NOMO-1 treated with DMSO at 0.1 percent for 48 hours (cell line): Measurements from ENCODE around the gene MPND.

Source experiments
- DNase-seq: peaks from one replicate; lab custom pipeline; 2025; ENCODE audit not compliant: unreplicated experiment; lab: John Stamatoyannopoulos, UW

MPND gene, protein sequence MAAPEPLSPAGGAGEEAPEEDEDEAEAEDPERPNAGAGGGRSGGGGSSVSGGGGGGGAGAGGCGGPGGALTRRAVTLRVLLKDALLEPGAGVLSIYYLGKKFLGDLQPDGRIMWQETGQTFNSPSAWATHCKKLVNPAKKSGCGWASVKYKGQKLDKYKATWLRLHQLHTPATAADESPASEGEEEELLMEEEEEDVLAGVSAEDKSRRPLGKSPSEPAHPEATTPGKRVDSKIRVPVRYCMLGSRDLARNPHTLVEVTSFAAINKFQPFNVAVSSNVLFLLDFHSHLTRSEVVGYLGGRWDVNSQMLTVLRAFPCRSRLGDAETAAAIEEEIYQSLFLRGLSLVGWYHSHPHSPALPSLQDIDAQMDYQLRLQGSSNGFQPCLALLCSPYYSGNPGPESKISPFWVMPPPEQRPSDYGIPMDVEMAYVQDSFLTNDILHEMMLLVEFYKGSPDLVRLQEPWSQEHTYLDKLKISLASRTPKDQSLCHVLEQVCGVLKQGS

DNA sequence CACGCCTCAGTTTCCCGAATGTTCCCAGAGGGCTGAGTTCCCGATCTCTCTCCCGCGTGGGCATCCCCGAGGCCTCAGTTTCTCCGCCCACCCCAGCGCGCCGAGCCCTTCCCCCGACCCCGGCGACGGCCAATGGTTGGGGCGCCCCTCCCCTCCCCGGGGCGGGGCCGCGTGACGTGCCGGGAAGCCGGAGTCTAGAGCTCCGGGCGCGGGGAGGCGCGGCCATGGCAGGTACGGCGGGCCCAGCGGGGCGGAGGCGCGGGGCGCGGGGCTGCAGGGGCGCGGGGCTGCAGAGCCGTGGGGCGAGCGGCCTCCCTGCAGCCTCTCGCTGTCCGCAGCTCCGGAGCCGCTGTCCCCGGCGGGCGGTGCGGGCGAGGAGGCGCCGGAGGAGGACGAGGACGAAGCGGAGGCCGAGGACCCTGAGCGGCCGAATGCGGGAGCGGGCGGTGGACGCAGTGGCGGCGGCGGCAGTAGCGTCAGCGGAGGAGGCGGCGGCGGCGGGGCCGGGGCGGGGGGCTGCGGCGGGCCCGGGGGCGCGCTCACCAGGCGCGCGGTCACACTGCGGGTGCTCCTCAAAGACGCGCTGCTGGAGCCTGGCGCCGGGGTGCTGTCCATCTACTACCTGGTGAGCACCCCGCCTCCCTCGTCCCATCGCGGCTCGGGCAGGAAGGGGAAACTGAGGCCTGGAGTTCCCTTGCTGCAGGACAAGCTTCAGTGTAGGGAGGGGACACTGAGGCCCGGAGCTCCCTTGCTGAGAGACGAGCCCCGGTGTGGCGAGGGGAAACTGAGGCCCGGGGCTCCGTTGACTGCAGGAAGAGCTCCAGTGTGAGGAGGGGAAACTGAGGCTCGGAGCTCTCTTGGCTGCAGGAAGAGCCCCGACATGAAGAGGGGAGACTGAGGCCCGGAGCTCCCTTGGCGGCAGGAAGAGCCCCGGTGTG is at the start of gene MPND:
Gene MPND (plus strand): TSS at position 193 of the 938 bp plus-strand sequence. CDS start 32 bp downstream, at position 225.
- DNase-seq, result peak; percentile 74

DNA sequence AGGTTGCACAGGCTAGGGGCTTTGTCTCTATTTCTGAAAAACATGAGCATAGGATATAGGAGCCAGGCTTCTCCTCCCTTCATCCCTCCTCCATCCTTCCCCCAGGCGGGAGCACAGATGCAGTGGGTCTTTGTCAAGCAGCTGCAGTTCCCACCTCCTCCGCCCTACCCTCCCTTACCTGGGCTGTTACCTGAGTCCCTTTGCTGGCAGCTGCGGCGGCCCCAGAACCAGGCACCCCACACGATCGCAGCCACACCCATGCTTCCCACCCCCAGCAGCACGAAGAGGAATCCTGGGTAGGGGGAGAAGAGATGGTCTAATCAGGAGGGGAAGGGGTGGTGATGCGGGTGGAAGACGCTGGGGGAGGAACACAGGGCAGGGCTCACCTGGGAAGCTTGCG is 49.0 kb upstream of the MPND start:
- DNase-seq, result no peak

- no peak for DNase-seq
Measured at GRCh38 chr19:4295972-4296771, 47.2 kb upstream of the MPND start.

GRCh38 chr19:4297901-4298809 is 45.2 kb upstream of the MPND start:
- DNase-seq, result no peak

- DNase-seq, result no peak
Measured at GRCh38 chr19:4298810-4299550, 44.4 kb upstream of the MPND start.

- DNase-seq, result no peak
Measured at GRCh38 chr19:4300589-4300988, 42.8 kb upstream of the MPND start.

GRCh38 chr19:4301590-4302242 is 41.6 kb upstream of the MPND start:
- no peak for DNase-seq

DNA sequence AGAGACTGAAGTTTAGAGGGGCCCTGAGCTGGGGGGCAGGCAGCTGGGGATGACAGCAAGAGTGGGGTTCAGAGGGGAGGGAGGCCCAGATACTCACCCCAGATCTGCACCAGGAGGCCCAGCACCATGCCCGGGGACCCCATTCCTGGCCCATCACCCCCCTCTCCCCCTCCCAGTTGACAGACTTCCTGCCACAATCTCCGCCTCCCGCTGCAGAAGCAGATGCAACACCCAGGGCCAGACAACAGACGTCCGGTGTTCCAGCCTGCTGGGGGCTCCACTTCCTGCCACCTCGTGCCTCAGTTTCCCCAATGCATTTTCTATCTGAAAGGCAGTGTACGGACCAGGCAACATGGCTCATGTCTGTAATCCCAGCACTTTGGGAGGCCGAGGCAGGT is 41.1 kb upstream of the MPND start, which contains the start of gene TMIGD2:
Gene TMIGD2 (minus strand): TSS at position 147 of the 398 bp plus-strand sequence. CDS start 4 bp downstream, at position 143.
- no peak for DNase-seq

GRCh38 chr19:4303819-4304537 is 39.4 kb upstream of the MPND start:
- DNase-seq, result no peak

DNA sequence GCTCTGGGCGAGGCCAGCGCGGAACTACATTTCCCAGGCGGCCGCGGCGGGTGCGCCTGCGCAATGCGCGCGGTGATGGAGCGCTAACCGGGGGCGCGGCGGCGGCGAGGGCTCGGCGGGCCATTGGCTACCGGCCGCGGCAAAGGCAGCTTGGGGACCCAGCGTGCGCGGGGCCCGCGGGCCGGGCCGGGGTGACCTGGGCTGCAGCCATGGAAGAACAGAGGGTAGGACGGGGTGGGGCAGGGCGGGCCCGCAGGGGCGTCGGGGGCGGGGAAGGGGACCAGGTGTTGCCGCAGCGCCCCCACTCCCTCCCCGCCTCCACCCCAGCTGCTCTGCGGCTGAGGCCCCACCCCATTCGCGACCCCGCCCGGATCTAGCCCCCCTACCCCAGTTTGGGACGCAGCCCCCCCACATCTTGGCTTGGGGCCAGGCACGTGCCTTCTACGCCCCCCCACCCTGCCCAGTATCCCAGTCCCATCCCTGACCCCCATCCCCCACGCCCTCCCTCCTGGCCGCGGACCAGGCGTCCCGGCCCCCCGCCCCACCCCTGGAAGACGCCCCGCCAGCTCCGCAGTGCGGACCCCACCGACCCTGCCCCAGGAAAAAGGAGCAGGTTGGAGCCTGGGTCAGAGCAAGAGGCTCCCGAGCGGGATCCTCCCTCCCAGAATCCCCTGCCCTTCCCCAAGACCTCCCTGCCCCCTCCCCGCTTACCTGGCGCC is 38.7 kb upstream of the MPND start, which contains the start of gene FSD1:
Gene FSD1 (plus strand): TSS at position 61 of the 719 bp plus-strand sequence. CDS start 149 bp downstream, at position 210.
- peak; percentile 33 for DNase-seq

DNA sequence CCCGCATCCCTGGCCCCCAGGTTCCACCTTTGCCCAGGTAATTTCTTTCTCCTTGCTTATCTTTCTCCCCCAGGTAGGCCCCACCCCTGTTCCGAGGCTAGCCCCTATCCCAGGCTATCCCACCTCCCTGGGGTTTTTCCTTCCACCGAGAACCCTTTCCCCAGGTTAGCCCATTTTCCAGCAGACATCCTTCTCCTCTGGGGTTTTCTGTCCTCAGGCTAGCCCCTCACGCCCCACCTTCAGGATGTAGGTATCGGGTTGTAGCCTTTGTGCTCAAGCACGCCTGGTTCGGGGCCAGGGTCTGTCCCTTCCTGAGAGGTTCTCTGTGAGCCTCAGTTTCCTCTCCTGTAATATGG is 38.1 kb upstream of the MPND start:
- no peak for DNase-seq

DNA sequence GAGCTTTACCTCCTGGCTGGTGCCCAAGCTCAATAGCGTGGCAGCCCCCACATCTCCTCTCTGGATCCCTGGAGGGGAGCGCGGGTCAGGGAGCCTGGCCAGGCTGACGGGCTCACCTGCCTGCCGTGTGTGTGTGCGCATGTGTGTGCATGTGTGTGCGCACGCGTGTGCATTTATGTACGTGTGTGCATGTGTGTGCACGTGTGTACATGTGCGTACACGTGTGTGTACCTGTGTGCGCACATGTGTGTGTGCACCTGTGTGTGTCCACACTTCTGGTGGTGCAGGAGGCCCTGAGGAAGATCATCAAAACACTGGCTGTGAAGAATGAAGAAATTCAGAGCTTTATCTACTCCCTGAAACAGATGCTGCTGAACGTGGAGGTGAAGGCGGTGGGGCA is 37.7 kb upstream of the MPND start:
- no peak for DNase-seq

GRCh38 chr19:4310247-4311121 is 32.9 kb upstream of the MPND start:
- DNase-seq, result no peak

DNA sequence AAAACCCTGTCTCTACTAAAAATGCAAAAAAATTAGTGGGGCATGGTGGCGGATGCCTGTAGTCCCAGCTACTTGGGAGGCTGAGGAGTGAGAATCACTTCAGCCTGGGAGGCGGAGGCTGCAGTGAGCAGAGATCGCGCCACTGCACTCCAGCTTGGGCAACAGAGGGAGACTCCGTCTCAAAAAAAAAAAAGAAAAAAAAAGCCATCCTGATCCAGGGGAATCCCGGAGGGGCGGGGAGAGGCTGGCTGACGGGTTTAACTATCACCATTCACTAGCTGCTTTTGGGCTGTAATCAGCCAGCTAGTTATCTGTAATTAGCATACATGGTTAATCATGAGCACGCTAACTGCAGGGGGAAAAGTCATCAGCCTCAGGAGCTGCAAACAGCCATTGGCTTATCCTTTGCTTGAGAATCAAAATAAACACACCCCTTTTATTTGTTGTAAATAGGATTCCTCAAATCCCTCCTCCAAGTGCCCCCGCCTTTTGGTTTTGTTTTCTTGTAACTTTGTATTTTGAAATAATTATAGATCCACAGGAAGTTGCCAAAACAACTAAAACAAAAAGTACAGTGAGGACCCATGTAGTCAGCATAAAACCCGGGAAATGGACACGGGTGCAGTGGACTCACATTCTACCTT is 29.4 kb upstream of the MPND start:
- no peak for DNase-seq

DNA sequence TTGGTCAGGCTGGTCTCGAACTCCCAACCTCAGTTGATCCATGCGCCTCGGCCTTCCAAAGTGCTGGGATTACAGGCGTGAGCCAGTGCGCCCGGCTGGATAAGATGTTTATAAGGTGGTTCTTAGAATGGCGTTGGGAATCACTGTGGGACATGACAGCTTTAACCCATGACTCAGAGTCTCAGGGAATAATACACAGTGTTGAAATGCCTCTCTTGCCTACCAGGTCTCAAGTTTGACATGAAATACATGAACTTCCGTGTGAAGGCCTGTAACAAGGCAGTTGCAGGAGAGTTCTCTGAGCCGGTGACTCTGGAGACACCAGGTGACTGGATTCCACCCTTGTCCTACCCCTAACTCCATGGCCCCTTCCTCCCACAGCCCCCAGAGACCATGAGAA is 26.4 kb upstream of the MPND start:
- DNase-seq, result no peak

- no peak for DNase-seq
Measured at GRCh38 chr19:4318460-4318859, 24.9 kb upstream of the MPND start.
